ENCODE measurements around the gene SHISAL1. TPM values are rescaled to one million over a fixed set of nuclear protein-coding genes. Genes with fewer than 3 reads are reported as not detected.

The SHISAL1 gene
- total and polyA plus RNA-seq, 10 of the 15 experiments (the other 5 are each of a cell fraction or from before 2014, with no cell fraction given) = not detected

DNA sequence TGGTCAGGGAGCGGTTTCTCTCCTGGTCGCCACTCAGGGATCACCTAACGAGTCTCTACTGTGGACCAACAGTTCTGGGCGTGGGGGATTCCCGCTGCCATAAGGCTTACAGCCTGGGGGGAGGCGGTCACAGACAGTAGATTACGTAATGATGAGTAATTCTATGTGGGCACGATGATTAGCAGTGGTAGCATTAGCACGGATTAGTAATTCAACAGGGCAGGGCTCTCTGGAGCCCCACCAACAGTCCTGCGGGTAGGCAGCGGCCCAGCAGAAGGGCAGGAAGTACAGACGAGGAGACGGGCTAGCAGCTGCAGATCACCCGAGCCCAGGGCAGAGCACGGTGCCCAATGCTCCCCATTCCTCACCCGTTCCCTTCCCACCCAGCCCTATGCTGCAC is 3.6 kb downstream of the SHISAL1 start:
- Histone ChIP-seq H3K4me2 (ENCODE audit: control insufficient read depth, insufficient read depth) (no peak overlapping the region), H2AFZ (ENCODE audit: control insufficient read depth, low read depth, low read length) (no peak overlapping the region), H3K27ac (ENCODE audit: control insufficient read depth, insufficient read depth) (no peak overlapping the region), H3K79me2 (ENCODE audit: control insufficient read depth, insufficient read depth, low read length) (no peaks in the 10 kb centered on the region), H3K9me3 (replicated peaks; ENCODE audit: control insufficient read depth, insufficient read depth, low read length) (no peaks in the 10 kb centered on the region), H3K4me1 (ENCODE audit: control insufficient read depth, insufficient read depth, low read length) (no peaks in the 10 kb centered on the region), H4K20me1 (ENCODE audit: control insufficient read depth, insufficient read depth) (no peaks in the 10 kb centered on the region), H3K9ac (ENCODE audit: control insufficient read depth, insufficient read depth, low read length) (no peak overlapping the region), H3K4me3 (no peak overlapping the region), H3K27me3 (replicated peaks in 1 of 2; ENCODE audit: control insufficient read depth in 2 of 2, insufficient read depth in 2 of 2, low read length in 1 of 2) (peaks cover 0 to 2% of the 10 kb centered on the region in 2 experiments; a peak in 1 of 4 replicates), H3K36me3 (ENCODE audit: control insufficient read depth in 2 of 2, insufficient read depth in 2 of 2, low read length in 1 of 2) (no peaks in the 10 kb centered on the region)
- RAD21 ChIA-PET (ENCODE audit: unreplicated experiment) = no interaction called here
- WGBS (ENCODE audit: insufficient coverage, insufficient replicate concordance, low lambda C conversion rate, missing lambda C conversion rate) = 3% methylated on average over 16 of the region's 16 CpGs
- TF ChIP-seq ATF7 (IDR thresholded peaks at IDR 0.05; ENCODE audit: low read depth) = peak; percentile 59
- TF ChIP-seq SIN3A (IDR thresholded peaks at IDR 0.05; ENCODE audit: low read depth, low read length) = no peak
- peak; percentile 77 for TF ChIP-seq BCL3 (IDR thresholded peaks at IDR 0.05; ENCODE audit: borderline replicate concordance, insufficient read depth, low read depth, low read length, poor library complexity, severe bottlenecking)
- TF ChIP-seq YY1 (IDR thresholded peaks at IDR 0.05; ENCODE audit: low read depth, low read length) = no peak
- TF ChIP-seq JUNB (IDR thresholded peaks at IDR 0.05) = peak; percentile 14; the same call in 1 of the 2 replicates
- TF ChIP-seq PAX8 (IDR thresholded peaks at IDR 0.05) = no peak
- ATAC-seq = peak; percentile 85
- SMC1A ChIA-PET (ENCODE audit: uncharacterized antibody, unreplicated experiment) = no interaction called here
- CTCF ChIA-PET = no interaction called here
- in situ Hi-C loops (cut with MboI) (no loop called here), intact Hi-C loops (cut with micrococcal nuclease; ENCODE audit: unreplicated experiment) (no loop called here)
- POLR2A ChIA-PET = no interaction called here
- no TSS peak for BruUV-seq (replicated peaks)
- FAIRE-seq = no peak
- no peak for DNase-seq (ENCODE audit: low read depth, low spot score)

DNA sequence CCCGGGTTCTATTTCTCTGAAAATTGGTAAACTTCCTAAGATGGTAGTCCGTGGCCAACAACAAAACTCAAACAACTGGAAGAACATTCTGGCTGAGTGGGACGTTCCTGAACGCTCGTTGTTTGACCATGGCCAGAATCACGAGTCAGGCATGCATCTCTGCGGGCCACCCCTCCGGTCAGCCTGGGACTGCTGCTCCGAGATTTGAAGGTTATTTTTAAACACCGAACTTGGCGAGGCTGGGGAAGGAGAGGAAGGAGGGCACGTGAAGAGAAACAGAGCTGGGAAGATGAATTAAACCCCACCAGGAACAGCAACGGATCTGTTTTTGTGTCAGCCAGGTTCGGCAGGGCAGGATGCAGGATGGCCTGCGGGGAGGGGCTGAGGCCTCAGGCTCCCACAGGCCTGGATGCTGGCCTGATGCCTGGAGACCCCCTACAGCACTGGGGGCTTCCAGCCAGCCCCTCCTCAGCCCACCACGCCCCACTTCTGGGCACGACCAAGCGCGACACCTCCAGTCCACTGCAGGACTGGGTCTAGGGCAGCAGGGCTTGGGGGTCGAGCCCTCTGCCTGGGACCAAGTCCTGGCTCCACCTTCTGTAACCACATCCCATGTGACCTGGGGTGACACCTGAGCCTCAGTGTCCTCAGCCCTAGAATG is 5.1 kb downstream of the SHISAL1 start:
- Histone ChIP-seq H3K9ac (ENCODE audit: control insufficient read depth, insufficient read depth, low read length) (no peak overlapping the region), H4K20me1 (ENCODE audit: control insufficient read depth, insufficient read depth) (no peaks in the 10 kb centered on the region), H3K4me1 (ENCODE audit: control insufficient read depth, insufficient read depth, low read length) (no peaks in the 10 kb centered on the region), H3K36me3 (ENCODE audit: control insufficient read depth in 2 of 2, insufficient read depth in 2 of 2, low read length in 1 of 2) (no peaks in the 10 kb centered on the region), H3K27me3 (replicated peaks in 1 of 2; ENCODE audit: control insufficient read depth in 2 of 2, insufficient read depth in 2 of 2, low read length in 1 of 2) (peaks cover 0 to 2% of the 10 kb centered on the region in 2 experiments; a peak in 1 of 4 replicates), H2AFZ (ENCODE audit: control insufficient read depth, low read depth, low read length) (no peak overlapping the region), H3K27ac (ENCODE audit: control insufficient read depth, insufficient read depth) (no peak overlapping the region), H3K4me2 (ENCODE audit: control insufficient read depth, insufficient read depth) (no peak overlapping the region), H3K9me3 (replicated peaks; ENCODE audit: control insufficient read depth, insufficient read depth, low read length) (no peaks in the 10 kb centered on the region), H3K4me3 (no peak overlapping the region), H3K79me2 (ENCODE audit: control insufficient read depth, insufficient read depth, low read length) (no peaks in the 10 kb centered on the region)
- RAD21 ChIA-PET (ENCODE audit: unreplicated experiment) = no interaction called here
- intact Hi-C loops (cut with micrococcal nuclease; ENCODE audit: unreplicated experiment) (no loop called here), in situ Hi-C loops (cut with MboI) (no loop called here)
- SMC1A ChIA-PET (ENCODE audit: uncharacterized antibody, unreplicated experiment) = no interaction called here
- no peak for FAIRE-seq
- no peak for DNase-seq (ENCODE audit: low read depth, low spot score)
- BruUV-seq (replicated peaks) = no TSS peak
- POLR2A ChIA-PET = no interaction called here
- CTCF ChIA-PET = no interaction called here
- WGBS (ENCODE audit: insufficient coverage, insufficient replicate concordance, low lambda C conversion rate, missing lambda C conversion rate) = 42% methylated on average over 20 of the region's 20 CpGs
- ATAC-seq = no peak
- no peak for TF ChIP-seq ZNF24 (IDR thresholded peaks at IDR 0.05)
- no peak for TF ChIP-seq PAX8 (IDR thresholded peaks at IDR 0.05)
- no peak for TF ChIP-seq EED (IDR thresholded peaks at IDR 0.05; ENCODE audit: low read depth)
- no peak for TF ChIP-seq CTCF (IDR thresholded peaks at IDR 0.05 in 2 of 3, conservative IDR thresholded peaks at IDR 0.05 in 1 of 3; ENCODE audit: control insufficient read depth in 2 of 3, extremely low read depth in 1 of 3, insufficient read depth in 1 of 3, low read depth in 3 of 3, low read length in 3 of 3)
- TF ChIP-seq TAF1 (IDR thresholded peaks at IDR 0.05; ENCODE audit: borderline replicate concordance, low read depth, low read length) = no peak
- TF ChIP-seq TCF3 (IDR thresholded peaks at IDR 0.05; ENCODE audit: borderline replicate concordance, insufficient read depth, low read depth, low read length) = no peak
- no peak for TF ChIP-seq MTA3 (IDR thresholded peaks at IDR 0.05; ENCODE audit: borderline replicate concordance, low read length)
- no peak for TF ChIP-seq MTA2 (IDR thresholded peaks at IDR 0.05; ENCODE audit: low read depth)
- TF ChIP-seq RCOR1 (conservative IDR thresholded peaks at IDR 0.05; ENCODE audit: low read depth, low read length) = no peak
- no peak for TF ChIP-seq SMAD1 (IDR thresholded peaks at IDR 0.05; ENCODE audit: low read depth, partially characterized antibody)
- no peak for TF ChIP-seq MEF2A (IDR thresholded peaks at IDR 0.05; ENCODE audit: insufficient read depth, low read depth, low read length)

Measured in GM12878 (cell line).